K562 (cell line): ENCODE results near the gene REXO2. TPM values are rescaled to one million over a fixed set of nuclear protein-coding genes. Genes with fewer than 3 reads are reported as not detected.

Experiments used
- ATAC-seq: fragments of 200-7000 bp; cut with Tn5 transposase; 3 replicates; pipeline ENCODE4 v1.9.1; 2020; ENCODE audit warnings: moderate library complexity
- BruUV-seq: library from RNA; stranded (reverse); fragments of 400-500 nt; replicated peaks from 2 replicates; lab custom pipeline; 2021; lab: Mats Ljungman, UMichigan
- CTCF ChIA-PET: fragments of 300-600 bp; formaldehyde crosslinking; extraction: SDS; loops from one replicate; lab custom pipeline; 2021; ENCODE audit warnings: low intra/inter-chr PET ratio; lab: Yijun Ruan, JAX
- POLR2A ChIA-PET: fragments of 300-600, 350-650 bp; sonication (Branson Sonifier 250); formaldehyde crosslinking; extraction: SDS; loops from one replicate; lab custom pipeline; 2021; ENCODE audit warnings: antibody characterized with exemption, inconsistent platforms; lab: Yijun Ruan, JAX
- DNase-seq, 4 experiments: peaks; one replicate each; pipeline versions ENCODE4 v3.0.0 to v3.0.0-alpha.2; 2011 to 2018; ENCODE audit warnings: low spot score in 3 of 4, mixed read lengths in 3 of 4; ENCODE audit errors: extremely low read depth in 1 of 4
- FAIRE-seq: peaks from 2 replicates; lab custom pipeline; 2011; peaks lifted over from hg19 to GRCh38; lab: Jason Lieb, UNC
- H2AFZ ChIP-seq: 2 replicates; pipeline ENCODE4 v1.6.0; 2011; ENCODE audit warnings: low read depth, low read length, control low read depth, inconsistent platforms
- H3K27ac ChIP-seq: fragments of 200-600 bp; 3 replicates; pipeline ENCODE4 v1.8.0; 2011; ENCODE audit warnings: low read depth, mild to moderate bottlenecking, control low read depth, inconsistent platforms, low read length, moderate library complexity, mixed read lengths; ENCODE audit errors: extremely low read depth
- H3K27me3 ChIP-seq, 2 experiments: fragments of 300-600 bp in 1 of 2; 2 replicates in 1 of 2; 3 replicates in 1 of 2; pipeline versions ENCODE4 v1.6.0 to v1.8.0; 2011; ENCODE audit warnings: inconsistent platforms in 2 of 2, low read length in 2 of 2, mild to moderate bottlenecking in 1 of 2, mixed read lengths in 1 of 2, moderate library complexity in 1 of 2; ENCODE audit not compliant: control insufficient read depth in 2 of 2, insufficient read depth in 2 of 2
- H3K36me3 ChIP-seq: fragments of 300-600 bp; 3 replicates; pipeline ENCODE4 v1.8.0; 2011; ENCODE audit warnings: mild to moderate bottlenecking, low read length, inconsistent platforms; ENCODE audit not compliant: control insufficient read depth, insufficient read depth
- H3K4me1 ChIP-seq, 2 experiments: fragments of 200-600 bp in 1 of 2; replicated peaks in 1 of 2; 2 replicates in 1 of 2; 3 replicates in 1 of 2; pipeline versions ENCODE4 v1.5.1 to v1.8.0; 2011; ENCODE audit warnings: inconsistent platforms in 2 of 2, low read length in 2 of 2, mild to moderate bottlenecking in 1 of 2, mixed read lengths in 1 of 2, moderate library complexity in 1 of 2; ENCODE audit not compliant: control insufficient read depth in 2 of 2, insufficient read depth in 2 of 2
- H3K4me2 ChIP-seq: 2 replicates; pipeline ENCODE4 v1.6.1; 2011; ENCODE audit warnings: low read length, control low read depth, inconsistent platforms, mixed read lengths; ENCODE audit not compliant: insufficient read depth
- H3K4me3 ChIP-seq: fragments of 200-600 bp; sonication (generic), shearing (Covaris generic); 2 replicates; pipeline ENCODE4 v1.5.1; 2016; ENCODE audit warnings: control low read depth, inconsistent platforms
- H3K79me2 ChIP-seq: fragments of 200-600 bp; 3 replicates; pipeline ENCODE4 v1.8.0; 2011; ENCODE audit warnings: low read length, inconsistent platforms; ENCODE audit not compliant: control insufficient read depth, insufficient read depth
- H3K9ac ChIP-seq, 2 experiments: 2 replicates each; pipeline versions ENCODE4 v1.6.0 to v1.6.1; 2011; ENCODE audit warnings: low read depth in 2 of 2, low read length in 2 of 2, control low read depth in 1 of 2, inconsistent platforms in 1 of 2, mild to moderate bottlenecking in 1 of 2, mixed read lengths in 1 of 2; ENCODE audit not compliant: insufficient read depth in 1 of 2
- H3K9me1 ChIP-seq: one replicate; pipeline ENCODE4 v1.6.0; 2011; ENCODE audit warnings: inconsistent platforms, mild to moderate bottlenecking, low read length, moderate library complexity; ENCODE audit not compliant: control insufficient read depth, insufficient read depth
- H3K9me3 ChIP-seq: replicated peaks from 2 replicates; pipeline ENCODE4 v1.5.1; 2011; ENCODE audit warnings: low read depth, low read length, inconsistent platforms; ENCODE audit not compliant: control insufficient read depth, insufficient read depth
- H4K20me1 ChIP-seq: replicated peaks from 2 replicates; pipeline ENCODE4 v1.6.1; 2011; ENCODE audit warnings: low read length, inconsistent platforms, mixed read lengths; ENCODE audit not compliant: control insufficient read depth, insufficient read depth
- BRF2 ChIP-seq: IDR thresholded peaks from 3 replicates; pipeline ENCODE4 v1.6.1; 2011; ENCODE audit warnings: borderline replicate concordance, mild to moderate bottlenecking; ENCODE audit not compliant: insufficient read length, insufficient read depth
- C11orf30 ChIP-seq: fragments of 450-650 bp; IDR thresholded peaks from 2 replicates; pipeline ENCODE4 v1.6.1; 2016; ENCODE audit warnings: low read depth, mild to moderate bottlenecking
- DIDO1 ChIP-seq: fragments of 450-650 bp; IDR thresholded peaks from 2 replicates; pipeline ENCODE4 v1.6.1; 2016; ENCODE audit warnings: low read depth, missing biosample characterization, missing genetic modification characterization
- HNRNPL ChIP-seq: fragments of 200-400 bp; formaldehyde crosslinking; IDR thresholded peaks from 2 replicates; pipeline ENCODE4 v1.6.1; 2017; ENCODE audit warnings: low read depth, mild to moderate bottlenecking, low read length
- KDM2B ChIP-seq: fragments of 250-450 bp; sonication (Bioruptor Pico); IDR thresholded peaks from 2 replicates; pipeline ENCODE4 v1.8.0; 2021; ENCODE audit warnings: mild to moderate bottlenecking, moderate library complexity
- MBD2 ChIP-seq: sonication (generic); IDR thresholded peaks from 2 replicates; pipeline ENCODE4 v1.6.1; 2016; ENCODE audit warnings: low read depth, borderline replicate concordance
- MCM5 ChIP-seq: fragments of 450-650 bp; IDR thresholded peaks from 2 replicates; pipeline ENCODE4 v1.6.1; 2016; ENCODE audit warnings: low read depth
- MNT ChIP-seq, 2 experiments: fragments of 450-650 bp; conservative IDR thresholded peaks; 2 replicates each; pipeline ENCODE4 v1.6.1; 2017; ENCODE audit warnings: mild to moderate bottlenecking in 2 of 2, moderate library complexity in 2 of 2
- RNF2 ChIP-seq: sonication (generic); IDR thresholded peaks from 2 replicates; pipeline ENCODE4 v1.6.1; 2016
- SIN3B ChIP-seq: fragments of 450-650 bp; IDR thresholded peaks from 2 replicates; pipeline ENCODE4 v1.6.1; 2017; ENCODE audit warnings: low read depth, mild to moderate bottlenecking, moderate library complexity
- ZKSCAN3 ChIP-seq: fragments of 250-450 bp; sonication (Bioruptor Pico); IDR thresholded peaks from 2 replicates; pipeline ENCODE4 v1.4.0; 2020
- ZNF277 ChIP-seq: fragments of 250-450 bp; sonication (Bioruptor Pico); IDR thresholded peaks from 2 replicates; pipeline ENCODE4 v1.8.0; 2022; ENCODE audit warnings: inconsistent platforms, mild to moderate bottlenecking, moderate library complexity, borderline replicate concordance
- ZNF384 ChIP-seq: IDR thresholded peaks from 2 replicates; pipeline ENCODE4 v1.6.1; 2012; ENCODE audit warnings: low read depth, low read length, improper control_type of control experiment
- ZNF561 ChIP-seq: fragments of 450-650 bp; formaldehyde crosslinking; conservative IDR thresholded peaks from 2 replicates; pipeline ENCODE4 v1.4.0; 2020; ENCODE audit warnings: mild to moderate bottlenecking, moderate library complexity
- WGBS: fragments of 100-300 bp; shearing (Covaris generic); methylation state at CpG from one replicate; pipeline ENCODE4 v1.1.6; 2016; ENCODE audit warnings: low coverage, mixed read lengths; ENCODE audit not compliant: insufficient coverage; ENCODE audit errors: missing lambda C conversion rate; 5-methylcytosine and 5-hydroxymethylcytosine counted together
- in situ Hi-C: fragments of 300-500 bp; cut with MboI; formaldehyde crosslinking; loops from 4 replicates; pipeline ENCODE4 v1.15.0; 2018; ENCODE audit warnings: inconsistent platforms, mixed read lengths
- intact Hi-C: fragments of 100-400 bp; cut with micrococcal nuclease; formaldehyde crosslinking; loops from 2 replicates; pipeline ENCODE4 v1.14.2; 2022
- polyA plus RNA-seq, 8 experiments: library from polyadenylated mRNA; depleted of rRNA in 4 of 8; stranded (reverse) in 5 of 8; unstranded in 3 of 8; fragments of >200 nt; fragmentation: Nextera tagmentation in 2 of 8; fragmentation: Illumina TruSeq in 1 of 8; extraction: Ambion mirVana in 2 of 8; extraction: Trizol in 1 of 8; gene quantifications; 2 replicates each; pipeline versions ENCODE4 v1.2.1 to v1.2.3, GENCODE V29; 2011 to 2014; ENCODE audit warnings: inconsistent platforms in 1 of 8, missing spikeins in 1 of 8
- total RNA-seq, 7 experiments: library from RNA; depleted of rRNA in 6 of 7; stranded (reverse); fragments of >200 nt in 6 of 7; fragmentation: Illumina TruSeq in 2 of 7; extraction: Trizol in 2 of 7; gene quantifications; 2 replicates each; pipeline versions ENCODE4 v1.2.1 to v1.2.3, GENCODE V29; 2011 to 2021; ENCODE audit warnings: low replicate concordance in 1 of 7

The REXO2 gene
- total and polyA plus RNA-seq, 9 of the 15 experiments (the other 6 are each of a cell fraction or from before 2014, with no cell fraction given) = 143 to 370 (median 193) TPM

GRCh38 chr11:114412946-114413345 lies 26.3 kb upstream of the REXO2 start:
- H3K4me2 ChIP-seq = no peak overlapping the region
- ATAC-seq (no peak; the same call in 2 of the 3 replicates), FAIRE-seq (no peak), DNase-seq (no peak)
- in situ Hi-C loops = no loop called here
- TF ChIP-seq SIN3B (no peak), DIDO1 (no peak), C11orf30 (no peak), HNRNPL (no peak), BRF2 (no peak), MCM5 (no peak), ZNF561 (no peak), RNF2 (no peak), ZNF277 (no peak), ZKSCAN3 (CRISPR knock-in tag) (no peak), MBD2 (no peak), MNT (conservative IDR thresholded peaks at IDR 0.05) (no peak), ZNF384 (no peak), KDM2B (CRISPR knock-in tag) (no peak)
- H3K36me3 ChIP-seq = peaks cover 23% of the 10 kb centered on the region; the same call in 2 of the 3 replicates
- WGBS = 89% methylated on average over 4 of the region's 4 CpGs
- H3K4me3 ChIP-seq = no peak overlapping the region
- no peaks in the 10 kb centered on the region for H3K9me3 ChIP-seq
- intact Hi-C loops = no loop called here
- ChIA-PET CTCF (no interaction called here), POLR2A (interaction anchor here (1.5 to 3.4 kb wide), 4 partner anchors 10 to 40 kb away, joined by 4 to 12 read pairs (median 6); partner anchors contain the start of genes C11orf71 and RBM7)
- no peaks in the 10 kb centered on the region for H3K27me3 ChIP-seq
- H3K79me2 ChIP-seq = no peaks in the 10 kb centered on the region
- H3K9ac ChIP-seq = no peak overlapping the region
- no peak overlapping the region for H3K27ac ChIP-seq
- no peaks in the 10 kb centered on the region for H4K20me1 ChIP-seq
- no TSS peak for BruUV-seq
- H2AFZ ChIP-seq = no peak overlapping the region
- H3K4me1 ChIP-seq = no peaks in the 10 kb centered on the region
- H3K9me1 ChIP-seq = no peaks in the 10 kb centered on the region
